Activated CD8-positive, alpha-beta memory T cell treated with anti-CD3 and anti-CD28 coated beads for 1 hour (primary cell): ENCODE results near the gene SLC1A3.
"Not testable (repeated sequence)": the region's sequence is repeated elsewhere in the genome, so short reads cannot be mapped to it uniquely, and the experiment has no call there.

Experiments used
- DNase-seq, 2 donors: peaks; one replicate each; pipeline ENCODE4 v3.0.0-alpha.2; 2020; ENCODE audit warnings: low read depth in 1 of 2; ENCODE audit errors: extremely low read depth in 1 of 2

Gene SLC1A3

DNA sequence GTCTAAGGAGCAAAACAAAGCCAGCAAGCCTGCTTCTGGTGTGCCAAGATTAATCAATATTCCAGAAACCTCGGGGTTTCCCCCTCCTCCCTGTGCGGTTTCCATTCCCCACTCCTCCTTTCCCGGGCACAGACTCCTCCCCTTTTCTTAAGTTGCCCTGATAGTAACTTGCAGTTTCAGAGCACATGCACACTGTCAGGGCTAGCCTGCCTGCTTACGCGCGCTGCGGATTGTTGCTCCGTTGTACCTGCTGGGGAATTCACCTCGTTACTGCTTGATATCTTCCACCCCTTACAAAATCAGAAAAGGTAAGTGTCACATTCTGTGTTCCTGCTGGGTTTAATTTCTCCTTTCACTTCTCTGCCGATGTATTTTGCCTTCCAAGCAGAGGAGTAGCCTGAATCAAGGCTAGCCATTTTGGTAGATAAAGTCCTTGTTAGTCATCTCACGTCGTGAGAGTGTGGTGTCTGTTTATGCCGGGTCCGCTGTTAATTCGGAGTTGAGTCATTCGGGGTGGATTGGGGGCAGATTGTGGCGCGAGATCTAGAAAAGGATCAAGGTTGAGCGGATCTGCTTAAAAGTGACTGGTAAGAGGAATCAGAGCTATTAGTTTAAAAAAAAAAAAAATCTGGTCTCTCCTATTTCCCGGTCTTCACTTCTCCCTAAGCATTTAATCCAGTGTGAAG, at the start of gene SLC1A3:
TSS of gene SLC1A3 (plus strand) at position 179 of the 686 bp plus-strand sequence. CDS start 1,818 bp downstream, outside the sequence.
- DNase-seq = no peak

GRCh38 chr5:36558641-36559040, 47.8 kb upstream of the SLC1A3 start:
- no peak for DNase-seq

- DNase-seq = no peak
These were observed 44.8 kb upstream of the SLC1A3 start for GRCh38 chr5:36561601-36562000.

GRCh38 chr5:36569491-36569890, 36.9 kb upstream of the SLC1A3 start:
- no peak for DNase-seq

DNA sequence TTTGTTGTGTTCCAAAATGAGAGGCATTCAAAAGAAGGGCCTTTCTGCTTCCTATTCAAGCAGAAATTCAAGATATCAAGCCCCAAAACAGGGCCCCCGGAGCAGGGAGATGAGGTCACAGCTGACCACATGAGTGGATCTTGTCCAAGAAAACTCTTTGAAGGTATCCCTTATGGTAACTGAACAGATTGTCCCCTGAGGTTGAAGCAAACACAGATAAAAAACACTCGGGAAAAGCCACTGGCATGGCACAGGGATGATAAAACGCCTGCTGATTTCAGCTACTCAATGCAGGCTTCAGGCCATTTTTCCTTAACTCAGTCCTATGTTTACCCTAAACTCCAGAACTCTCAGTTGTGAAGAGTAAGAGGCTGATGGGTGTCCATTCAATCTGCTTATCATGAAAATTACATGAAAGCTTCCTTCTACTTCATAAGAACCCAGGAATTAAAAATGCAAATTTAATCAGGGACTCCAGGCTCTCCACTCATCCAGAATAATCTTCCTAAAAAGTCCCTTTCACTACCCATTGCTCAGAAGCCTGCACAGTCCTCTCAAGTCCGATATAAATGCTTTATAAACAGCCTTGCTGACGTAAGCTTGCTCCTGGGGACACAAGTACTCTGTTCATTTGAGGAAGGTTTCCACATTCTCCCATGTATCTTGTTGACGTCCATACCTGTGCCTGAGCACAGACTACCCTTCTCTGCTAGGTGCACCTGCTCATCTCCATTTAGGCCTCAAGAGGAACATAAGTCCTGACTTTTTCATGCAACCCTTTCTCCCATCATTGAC, 35.9 kb upstream of the SLC1A3 start:
- no peak for DNase-seq

GRCh38 chr5:36571401-36572042, 34.9 kb upstream of the SLC1A3 start:
- no peak for DNase-seq

DNA sequence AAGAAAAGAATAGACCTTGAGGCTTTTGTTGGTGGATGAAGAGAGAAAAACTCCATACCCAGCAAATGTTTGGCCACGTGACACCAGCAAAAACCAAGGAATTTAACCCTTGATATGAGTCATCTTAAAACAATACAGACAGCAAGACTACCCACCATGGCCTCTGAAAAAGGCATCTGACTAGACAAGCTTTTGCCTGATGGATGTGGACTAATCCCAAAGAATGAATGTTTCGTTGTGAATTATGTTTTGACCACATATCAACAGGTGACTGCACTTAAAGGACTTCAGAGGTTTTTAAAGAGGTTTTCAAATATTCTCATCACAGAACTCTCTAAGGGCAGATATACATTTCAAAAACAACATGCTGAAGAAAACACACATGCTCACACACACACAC, 33.0 kb upstream of the SLC1A3 start:
- DNase-seq = no peak

GRCh38 chr5:36575361-36575781, 31.0 kb upstream of the SLC1A3 start:
- no peak for DNase-seq

GRCh38 chr5:36576721-36577120, 29.7 kb upstream of the SLC1A3 start:
- no peak for DNase-seq

- not testable (repeated sequence) for DNase-seq
These were observed 26.5 kb upstream of the SLC1A3 start for GRCh38 chr5:36579858-36580257.

DNA sequence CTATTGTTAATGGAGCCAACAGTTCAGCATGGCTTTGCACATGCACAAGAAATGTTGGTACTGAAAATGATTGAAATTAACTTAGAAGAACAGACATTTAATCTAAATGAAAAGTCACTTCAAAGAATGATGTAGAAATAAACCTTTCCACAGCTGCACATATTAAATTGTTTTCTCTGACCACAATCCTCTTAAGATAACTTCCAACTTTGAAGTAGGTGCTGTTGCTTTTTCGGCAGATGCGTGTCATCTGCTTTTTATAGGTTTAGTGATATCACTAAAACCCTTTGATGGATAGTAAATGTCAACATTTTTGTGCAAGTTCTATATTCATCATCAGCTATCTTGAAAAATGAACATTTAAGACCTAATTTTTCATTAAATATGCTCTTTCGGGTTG, 25.3 kb upstream of the SLC1A3 start:
- no peak for DNase-seq

GRCh38 chr5:36584009-36584875, 22.2 kb upstream of the SLC1A3 start:
- no peak for DNase-seq

- DNase-seq = no peak
These were observed 20.7 kb upstream of the SLC1A3 start for GRCh38 chr5:36585701-36586100.

GRCh38 chr5:36587354-36587753, 19.1 kb upstream of the SLC1A3 start:
- DNase-seq = no peak

DNA sequence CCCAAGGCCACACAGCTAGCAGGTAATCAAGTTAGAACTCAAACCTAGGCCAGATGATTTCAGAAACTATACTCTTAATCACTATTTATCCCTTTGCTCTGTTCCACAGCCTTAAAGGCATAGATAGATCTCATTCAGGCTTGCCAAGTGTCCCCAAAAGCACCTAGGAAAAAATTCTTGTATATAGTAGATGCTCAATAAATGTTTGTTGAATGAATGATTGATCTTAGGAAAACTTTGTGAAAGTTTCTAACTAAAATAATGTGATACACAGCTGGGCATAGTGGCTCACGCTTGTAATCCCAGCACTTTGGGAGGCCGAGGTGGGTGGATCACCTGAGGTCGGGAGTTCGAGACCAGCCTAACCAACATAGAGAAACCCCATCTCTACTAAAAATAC, 16.7 kb upstream of the SLC1A3 start:
- not testable (repeated sequence) for DNase-seq

- DNase-seq = no peak
These were observed 15.7 kb upstream of the SLC1A3 start for GRCh38 chr5:36590513-36591286.

GRCh38 chr5:36593867-36594266, 12.5 kb upstream of the SLC1A3 start:
- DNase-seq = no peak

GRCh38 chr5:36596247-36596646, 10.2 kb upstream of the SLC1A3 start:
- no peak for DNase-seq

GRCh38 chr5:36596756-36597155, 9.7 kb upstream of the SLC1A3 start:
- DNase-seq = no peak

GRCh38 chr5:36598045-36598444, 8.4 kb upstream of the SLC1A3 start:
- no peak for DNase-seq
